NCI-H69 (cell line): ENCODE results near the gene TMEM214.
"Not testable (repeated sequence)": the region's sequence is repeated elsewhere in the genome, so short reads cannot be mapped to it uniquely, and the experiment has no call there.

Experiments
- DNase-seq: peaks from one replicate; lab custom pipeline; 2025; lab: John Stamatoyannopoulos, UW

TMEM214 gene

DNA sequence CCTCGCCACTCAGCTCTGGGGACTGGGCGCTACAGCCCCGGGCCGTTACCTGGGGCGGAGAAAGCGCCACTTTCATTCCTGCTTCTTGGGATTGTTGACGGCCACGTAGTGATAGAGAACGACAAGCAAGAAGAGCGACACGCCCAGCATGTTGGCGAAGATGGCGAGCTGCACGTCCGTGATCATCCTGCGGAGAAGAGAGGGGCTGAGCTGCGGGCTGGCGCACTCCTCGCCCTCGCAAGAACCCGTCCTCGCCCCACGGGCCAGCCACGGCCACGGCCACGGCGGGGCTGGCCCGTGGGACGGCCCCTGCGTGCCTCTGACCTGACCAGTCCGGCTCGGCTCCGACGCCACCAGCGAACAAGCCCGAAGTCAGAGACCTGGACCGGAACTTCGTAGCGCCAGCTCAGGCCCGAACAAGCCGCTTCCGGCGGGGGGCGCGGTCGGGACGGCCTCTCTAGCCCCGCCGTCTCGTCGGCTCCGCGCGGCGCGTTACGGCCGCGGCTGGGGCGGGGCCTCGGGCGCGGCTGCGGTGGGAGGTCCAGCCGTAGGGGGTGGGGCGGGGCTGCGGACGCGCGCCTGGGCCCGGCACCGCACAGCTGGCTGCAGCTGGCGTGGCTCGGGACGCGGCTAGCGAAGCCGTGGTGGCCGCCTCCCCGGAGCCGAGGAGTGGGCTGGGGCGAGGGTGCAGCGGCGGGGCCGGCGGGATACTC is 38.7 kb downstream of the TMEM214 start, which contains the start of gene OST4:
OST4 (minus strand) TSS at position 378 of the 713 bp plus-strand sequence.
- peak; percentile 92 for DNase-seq

DNA sequence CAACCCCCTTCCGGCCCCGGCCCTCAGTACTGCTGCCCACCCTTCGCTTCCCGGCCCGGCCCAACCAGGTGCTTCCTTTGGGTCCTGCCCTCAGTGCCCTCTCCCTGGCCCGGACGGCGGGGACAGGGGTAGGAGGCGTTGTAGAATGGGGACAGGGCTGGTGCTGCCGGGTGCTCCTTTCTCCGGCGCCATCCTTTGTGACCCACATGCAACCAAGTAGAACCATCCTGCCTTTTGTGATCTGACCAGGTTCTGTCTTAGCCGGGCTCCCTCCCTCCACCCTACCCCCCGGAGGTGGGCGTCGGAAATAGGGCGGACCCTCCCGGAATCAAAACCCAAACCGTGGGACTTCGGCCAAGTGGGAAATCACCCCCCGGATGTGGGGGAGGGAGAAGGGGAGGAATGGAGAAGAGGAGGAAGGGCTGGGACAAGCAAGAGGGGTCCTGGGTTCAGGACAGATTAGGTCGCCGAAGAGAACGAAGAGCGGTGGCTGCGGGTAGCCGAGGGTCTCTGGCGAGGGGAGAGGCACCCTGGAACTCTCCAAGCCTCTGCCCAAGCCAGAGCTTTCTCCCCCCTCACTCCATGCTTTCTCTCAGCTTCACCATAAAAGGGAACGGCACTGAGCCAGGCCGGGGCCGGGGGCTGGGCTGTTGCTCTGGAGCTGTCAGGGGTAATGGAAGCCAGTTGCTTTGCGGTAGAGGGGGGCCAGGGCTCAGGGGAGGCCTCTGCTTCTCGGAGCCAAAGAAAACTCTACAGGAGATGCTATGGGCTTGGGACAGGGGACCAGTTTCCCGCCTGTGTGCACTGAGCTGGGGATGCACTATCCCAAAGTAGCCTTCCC is 39.4 kb downstream of the TMEM214 start:
- DNase-seq: peak; percentile 37

DNA sequence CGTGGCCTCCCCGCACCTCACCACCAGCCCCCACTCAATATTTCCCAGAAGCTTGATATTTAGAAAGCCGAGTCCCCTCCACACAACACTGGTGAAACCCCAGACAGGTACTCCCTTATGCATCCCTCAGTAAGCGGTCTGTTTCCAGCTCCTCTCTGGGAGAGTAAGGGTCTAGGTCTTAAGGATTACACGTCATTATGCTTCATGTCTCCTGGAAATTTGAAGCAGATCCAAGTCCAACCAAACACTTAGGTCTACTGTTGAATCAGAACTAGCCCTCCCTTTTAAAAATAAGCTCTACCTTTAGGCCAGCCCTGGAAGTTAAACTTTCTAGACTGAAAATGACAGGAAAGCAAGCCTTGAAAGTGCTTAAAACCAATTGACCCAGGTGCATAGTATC is 40.2 kb downstream of the TMEM214 start:
- no peak for DNase-seq

DNA sequence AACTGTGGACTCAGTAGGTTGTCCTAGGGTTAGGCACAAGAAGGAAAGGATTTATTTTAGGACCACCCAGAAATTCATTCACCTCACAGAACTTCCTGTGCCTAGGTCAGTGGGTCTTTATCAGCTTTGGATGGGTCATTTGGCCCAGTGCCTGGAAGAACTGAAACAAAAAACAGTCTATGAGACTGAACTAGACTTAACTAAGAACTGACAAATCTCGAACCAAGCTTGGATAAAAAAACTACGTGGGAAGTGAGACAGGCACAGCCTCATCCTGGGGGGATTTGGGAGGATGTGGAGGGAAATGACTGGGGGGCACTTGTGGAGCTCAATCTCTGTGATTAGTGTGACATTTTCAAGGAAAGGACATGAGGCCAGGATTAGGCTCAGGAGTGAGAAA is 41.0 kb downstream of the TMEM214 start:
- no peak for DNase-seq

DNA sequence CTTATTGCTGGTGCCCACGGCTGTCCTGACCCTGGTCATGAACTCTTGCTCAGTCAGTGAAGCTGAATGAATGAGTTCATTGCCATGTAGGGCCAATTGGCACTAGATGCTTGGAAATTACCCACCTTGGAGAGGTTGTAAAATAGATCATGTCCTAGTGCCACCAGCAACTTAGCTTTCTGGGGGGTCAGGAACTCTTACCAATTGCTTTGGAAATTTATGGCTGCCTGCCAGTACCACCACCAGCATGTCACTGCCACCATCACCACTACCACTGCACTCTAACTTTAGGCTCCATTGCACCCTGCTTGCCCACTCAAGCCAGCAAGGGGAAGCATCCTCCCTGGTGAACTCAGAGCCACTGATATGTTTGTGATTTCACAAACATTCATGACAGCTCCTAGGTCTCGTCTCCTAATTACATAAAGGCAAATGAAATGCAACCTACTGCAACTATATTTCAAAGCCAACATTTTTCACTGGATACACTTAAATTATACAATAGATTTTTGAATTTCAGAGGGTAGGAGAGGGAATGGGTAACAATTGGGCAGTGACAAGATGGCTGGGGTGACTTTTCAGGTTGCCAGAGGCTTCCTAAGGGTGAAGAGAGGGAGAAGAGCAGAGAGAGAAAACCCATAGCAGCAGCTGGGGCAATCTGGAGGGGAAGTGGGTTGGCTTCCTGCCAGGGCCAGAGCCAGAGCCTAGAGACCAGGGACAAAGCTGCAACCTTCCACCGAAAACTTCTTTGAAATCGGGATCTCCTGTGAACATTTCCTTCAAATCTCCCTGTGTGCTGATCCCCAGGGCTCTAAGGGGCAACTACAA is 42.2 kb downstream of the TMEM214 start:
- peak; percentile 52 for DNase-seq

DNA sequence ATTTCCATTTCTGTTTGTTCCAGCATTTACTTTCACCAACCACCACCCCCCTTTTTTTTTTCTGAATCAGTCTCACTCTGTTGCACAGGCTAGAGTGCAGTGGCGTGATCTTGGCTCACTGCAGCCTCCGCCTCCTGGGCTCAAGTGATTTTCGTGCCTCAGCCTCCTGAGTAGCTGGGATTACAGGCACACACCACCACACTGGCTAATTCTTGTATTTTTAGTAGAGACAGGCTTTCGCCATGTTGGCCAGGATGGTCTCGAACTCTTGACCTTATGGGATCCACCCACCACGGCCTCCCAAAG is 42.8 kb downstream of the TMEM214 start:
- not testable (repeated sequence) for DNase-seq

DNA sequence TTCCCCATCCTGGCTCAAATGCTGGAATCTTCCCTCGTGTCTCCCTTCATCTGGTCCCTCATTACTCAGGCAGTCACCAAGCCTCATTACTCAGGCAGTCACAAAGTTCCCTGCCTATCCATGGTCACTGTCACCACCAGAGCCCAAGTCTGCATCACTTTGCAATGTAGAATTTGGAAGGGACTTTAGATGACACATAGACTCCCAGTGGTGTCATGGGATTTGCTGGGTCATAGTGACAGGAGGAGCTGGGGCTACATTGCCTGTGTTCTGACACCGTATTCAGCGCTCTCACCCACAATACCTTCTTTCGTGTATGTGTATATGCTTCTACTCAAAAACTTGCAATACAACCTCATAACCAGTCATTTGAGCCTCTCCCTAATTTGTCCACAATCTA is 43.6 kb downstream of the TMEM214 start:
- DNase-seq: no peak

DNA sequence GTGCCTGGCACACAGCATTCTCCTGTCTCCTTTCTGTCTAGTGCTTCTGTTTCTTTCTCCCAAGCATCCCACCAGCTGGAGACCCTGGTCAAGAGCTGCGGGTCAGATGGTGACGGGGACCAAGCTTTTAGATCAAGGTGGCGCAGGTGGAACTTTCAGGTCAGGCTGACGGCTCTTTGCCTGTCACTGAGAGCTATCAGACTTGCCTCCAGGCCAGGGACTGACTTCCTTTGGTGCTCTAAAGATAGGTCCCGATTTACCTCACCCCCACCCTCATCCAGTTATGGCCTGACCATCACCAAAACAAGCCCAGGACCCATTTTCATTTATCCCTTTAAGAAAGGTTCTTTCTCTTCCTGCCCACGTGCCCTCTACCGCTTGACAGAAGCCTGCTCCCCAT is 44.5 kb downstream of the TMEM214 start:
- DNase-seq: no peak

DNA sequence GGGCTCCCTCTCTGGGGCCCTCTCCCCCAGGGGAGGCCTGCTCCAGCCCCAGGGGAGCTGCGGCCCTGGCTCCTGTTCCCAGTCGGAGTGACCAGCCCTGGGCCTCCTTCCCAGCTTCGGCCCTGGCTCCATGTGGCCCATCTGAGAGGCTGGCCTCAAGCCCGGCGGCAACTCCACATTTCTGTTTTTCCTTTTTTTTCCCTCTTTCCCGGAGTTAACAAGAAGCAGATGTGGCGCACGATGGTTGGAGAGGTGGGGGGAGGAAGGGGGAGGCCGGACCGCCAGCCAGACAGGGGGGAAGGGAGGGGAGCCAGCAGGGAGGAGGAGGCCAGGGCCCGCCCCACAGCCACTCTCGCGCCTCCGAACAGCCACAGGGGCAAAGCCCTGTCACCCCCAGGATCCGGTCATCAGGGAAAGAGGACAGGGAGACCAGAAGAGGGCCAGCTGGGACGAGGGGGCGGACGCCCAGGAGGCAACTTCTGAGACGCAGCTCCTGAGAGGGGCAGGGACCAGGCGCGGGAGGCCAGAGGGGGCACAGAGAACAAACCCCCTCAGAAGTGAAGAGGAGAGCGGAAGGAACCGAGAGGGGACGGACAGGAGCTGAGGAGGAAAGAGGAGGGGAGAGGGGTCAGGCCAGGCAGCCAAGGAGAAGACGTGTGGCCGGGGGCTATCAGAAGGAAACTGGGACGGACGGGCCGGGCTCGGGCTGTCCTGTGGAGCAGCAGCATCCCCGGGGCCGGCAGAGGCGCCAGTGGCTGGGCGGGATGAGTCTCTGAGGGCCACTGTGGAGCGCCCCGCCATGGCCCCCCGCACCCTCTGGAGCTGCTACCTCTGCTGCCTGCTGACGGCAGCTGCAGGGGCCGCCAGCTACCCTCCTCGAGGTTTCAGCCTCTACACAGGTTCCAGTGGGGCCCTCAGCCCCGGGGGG is 45.8 kb downstream of the TMEM214 start, which contains the start of gene EMILIN1:
EMILIN1 (plus strand) TSS at position 349 of the 928 bp plus-strand sequence; CDS start at position 800, 451 bp downstream.
- DNase-seq: no peak

DNA sequence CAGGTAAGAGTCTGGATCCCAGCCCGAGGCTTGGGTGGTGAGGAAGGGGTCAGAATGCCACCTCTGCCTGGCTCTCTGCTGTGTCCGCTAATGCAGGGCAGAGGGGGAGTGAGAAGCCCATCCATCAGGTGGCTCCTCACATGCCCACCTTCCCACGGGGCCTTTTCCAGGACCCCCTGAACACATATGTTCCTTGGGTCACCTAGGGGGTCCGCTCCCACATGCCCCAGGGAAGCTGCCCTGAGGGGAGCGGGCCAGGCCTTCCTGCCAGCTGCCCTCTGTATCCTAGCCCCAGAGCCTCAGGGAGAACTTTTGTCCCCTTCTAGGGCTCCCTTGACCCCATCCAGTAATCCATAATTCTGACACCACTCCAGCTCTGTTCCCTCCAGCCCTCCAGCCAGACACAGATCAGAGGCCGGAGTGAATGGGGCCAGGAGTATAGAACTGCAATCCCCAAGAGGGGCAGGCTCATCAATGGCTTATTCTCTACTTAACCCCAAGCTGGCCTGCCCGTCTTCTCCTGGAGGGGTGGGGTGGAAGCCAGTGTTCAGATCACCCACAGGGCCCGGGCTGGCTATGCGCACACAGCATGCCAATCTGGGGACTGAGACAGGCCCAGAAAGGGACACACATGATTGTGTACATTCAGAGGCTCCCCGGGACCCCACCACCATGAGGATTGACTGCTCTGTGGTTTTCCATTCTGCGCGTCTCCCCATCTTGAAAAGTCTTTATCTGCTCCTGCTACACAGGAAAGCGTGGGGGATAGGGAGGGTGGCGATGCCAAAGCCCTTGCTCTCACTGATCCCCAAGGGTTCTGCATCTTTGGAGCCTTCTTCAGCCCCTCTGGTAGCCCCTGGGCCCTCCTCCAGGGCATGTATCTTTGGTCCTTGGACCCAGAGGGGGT is 46.7 kb downstream of the TMEM214 start:
- no peak for DNase-seq

DNA sequence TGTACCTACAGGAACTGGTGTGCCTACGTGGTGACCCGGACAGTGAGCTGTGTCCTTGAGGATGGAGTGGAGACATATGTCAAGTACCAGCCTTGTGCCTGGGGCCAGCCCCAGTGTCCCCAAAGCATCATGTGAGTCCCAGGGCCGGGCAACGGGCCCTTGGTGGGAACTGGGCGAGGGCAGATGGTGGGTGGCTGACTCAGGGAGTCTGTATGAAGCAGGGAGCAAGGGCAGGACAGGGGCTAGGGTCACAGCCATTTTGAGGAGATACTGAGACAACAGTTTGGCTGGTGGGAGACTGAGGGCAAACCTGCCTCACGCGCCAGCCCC is 47.3 kb downstream of the TMEM214 start:
- DNase-seq: no peak

DNA sequence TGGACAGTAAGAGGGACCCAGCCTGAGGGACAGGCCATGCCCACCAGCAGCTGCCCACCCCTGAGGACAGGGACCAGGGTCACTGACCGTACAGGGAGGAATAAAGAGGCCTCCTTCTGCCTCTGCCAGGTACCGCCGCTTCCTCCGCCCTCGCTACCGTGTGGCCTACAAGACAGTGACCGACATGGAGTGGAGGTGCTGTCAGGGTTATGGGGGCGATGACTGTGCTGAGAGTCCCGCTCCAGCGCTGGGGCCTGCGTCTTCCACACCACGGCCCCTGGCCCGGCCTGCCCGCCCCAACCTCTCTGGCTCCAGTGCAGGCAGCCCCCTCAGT is 47.8 kb downstream of the TMEM214 start:
- no peak for DNase-seq

DNA sequence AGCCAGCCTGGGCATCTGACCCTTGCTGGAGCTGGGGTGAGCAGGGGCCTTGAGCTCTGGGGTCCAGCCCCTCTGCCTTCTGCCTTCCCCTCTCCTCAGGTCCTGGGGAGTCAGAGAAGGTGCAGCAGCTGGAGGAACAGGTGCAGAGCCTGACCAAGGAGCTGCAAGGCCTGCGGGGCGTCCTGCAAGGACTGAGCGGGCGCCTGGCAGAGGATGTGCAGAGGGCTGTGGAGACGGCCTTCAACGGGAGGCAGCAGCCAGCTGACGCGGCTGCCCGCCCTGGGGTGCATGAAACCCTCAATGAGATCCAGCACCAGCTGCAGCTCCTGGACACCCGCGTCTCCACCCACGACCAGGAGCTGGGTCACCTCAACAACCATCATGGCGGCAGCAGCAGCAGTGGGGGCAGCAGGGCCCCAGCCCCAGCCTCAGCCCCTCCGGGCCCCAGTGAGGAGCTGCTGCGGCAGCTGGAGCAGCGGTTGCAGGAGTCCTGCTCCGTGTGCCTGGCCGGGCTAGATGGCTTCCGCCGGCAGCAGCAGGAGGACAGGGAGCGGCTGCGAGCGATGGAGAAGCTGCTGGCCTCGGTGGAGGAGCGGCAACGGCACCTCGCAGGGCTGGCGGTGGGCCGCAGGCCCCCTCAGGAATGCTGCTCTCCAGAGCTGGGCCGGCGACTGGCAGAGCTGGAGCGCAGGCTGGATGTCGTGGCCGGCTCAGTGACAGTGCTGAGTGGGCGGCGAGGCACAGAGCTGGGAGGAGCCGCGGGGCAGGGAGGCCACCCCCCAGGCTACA is 49.4 kb downstream of the TMEM214 start:
- no peak for DNase-seq

DNA sequence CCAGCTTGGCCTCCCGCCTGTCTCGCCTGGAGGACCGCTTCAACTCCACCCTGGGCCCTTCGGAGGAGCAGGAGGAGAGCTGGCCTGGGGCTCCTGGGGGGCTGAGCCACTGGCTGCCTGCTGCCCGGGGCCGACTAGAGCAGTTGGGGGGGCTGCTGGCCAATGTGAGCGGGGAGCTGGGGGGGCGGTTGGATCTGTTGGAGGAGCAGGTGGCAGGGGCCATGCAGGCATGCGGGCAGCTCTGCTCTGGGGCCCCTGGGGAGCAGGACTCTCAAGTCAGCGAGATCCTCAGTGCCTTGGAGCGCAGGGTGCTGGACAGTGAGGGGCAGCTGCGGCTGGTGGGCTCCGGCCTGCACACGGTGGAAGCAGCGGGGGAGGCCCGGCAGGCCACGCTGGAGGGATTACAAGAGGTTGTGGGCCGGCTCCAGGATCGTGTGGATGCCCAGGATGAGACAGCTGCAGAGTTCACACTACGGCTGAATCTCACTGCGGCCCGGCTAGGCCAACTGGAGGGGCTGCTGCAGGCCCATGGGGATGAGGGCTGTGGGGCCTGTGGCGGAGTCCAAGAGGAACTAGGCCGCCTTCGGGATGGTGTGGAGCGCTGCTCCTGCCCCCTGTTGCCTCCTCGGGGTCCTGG is 50.1 kb downstream of the TMEM214 start:
- DNase-seq: no peak

DNA sequence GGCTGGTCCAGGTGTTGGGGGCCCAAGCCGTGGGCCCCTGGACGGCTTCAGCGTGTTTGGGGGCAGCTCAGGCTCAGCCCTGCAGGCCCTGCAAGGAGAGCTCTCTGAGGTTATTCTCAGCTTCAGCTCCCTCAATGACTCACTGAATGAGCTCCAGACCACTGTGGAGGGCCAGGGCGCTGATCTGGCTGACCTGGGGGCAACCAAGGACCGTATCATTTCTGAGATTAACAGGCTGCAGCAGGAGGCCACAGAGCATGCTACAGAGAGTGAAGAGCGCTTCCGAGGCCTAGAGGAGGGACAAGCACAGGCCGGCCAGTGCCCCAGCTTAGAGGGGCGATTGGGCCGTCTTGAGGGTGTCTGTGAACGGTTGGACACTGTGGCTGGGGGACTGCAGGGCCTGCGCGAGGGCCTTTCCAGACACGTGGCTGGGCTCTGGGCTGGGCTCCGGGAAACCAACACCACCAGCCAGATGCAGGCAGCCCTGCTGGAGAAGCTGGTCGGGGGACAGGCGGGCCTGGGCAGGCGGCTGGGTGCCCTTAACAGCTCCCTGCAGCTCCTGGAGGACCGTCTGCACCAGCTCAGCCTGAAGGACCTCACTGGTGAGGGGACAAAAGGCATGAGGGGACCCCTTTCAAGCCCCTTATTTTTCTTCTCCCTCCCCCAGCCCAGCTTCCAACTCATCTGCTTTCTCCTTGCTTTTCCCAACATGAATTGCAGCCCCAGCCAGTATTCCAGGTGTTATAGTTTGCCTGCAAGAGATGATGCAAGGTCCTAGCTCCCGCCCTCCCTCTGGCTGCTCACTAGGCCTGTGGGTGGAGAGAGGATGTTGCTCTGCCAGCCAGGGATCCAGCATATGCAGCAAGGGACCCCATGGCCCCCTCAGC is 50.9 kb downstream of the TMEM214 start:
- DNase-seq: no peak

DNA sequence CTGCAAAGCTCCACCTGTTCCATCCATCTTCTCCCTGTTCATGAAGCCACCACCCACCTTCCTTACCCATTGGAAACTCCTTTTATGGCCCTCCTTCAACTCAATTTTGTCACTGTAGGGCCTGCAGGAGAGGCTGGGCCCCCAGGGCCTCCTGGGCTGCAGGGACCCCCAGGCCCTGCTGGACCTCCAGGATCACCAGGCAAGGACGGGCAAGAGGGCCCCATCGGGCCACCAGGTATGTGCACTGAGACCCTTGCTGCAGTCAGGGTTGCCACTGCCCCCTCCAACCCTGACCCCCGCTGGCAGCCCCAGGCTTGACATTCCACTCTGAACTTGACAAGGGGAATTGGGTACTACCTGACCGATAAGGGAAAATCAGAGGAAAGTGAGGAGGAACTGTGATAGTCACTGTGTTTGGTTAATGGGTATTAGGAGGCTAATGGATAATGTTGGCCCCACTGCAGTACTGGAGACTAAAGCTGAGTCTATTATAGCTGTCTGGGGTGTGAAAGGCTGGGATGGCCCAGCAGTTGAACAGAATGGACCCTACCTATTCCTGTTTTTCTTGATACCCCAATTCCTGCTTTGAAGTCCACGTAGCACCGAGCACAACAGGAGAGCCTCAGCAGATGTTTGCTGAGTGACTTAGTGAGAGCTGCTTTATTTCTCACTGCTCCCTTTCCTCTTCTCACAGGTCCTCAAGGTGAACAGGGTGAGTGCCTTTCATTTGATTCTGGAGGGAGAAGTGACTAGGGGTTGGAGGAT is 51.7 kb downstream of the TMEM214 start:
- DNase-seq: no peak

DNA sequence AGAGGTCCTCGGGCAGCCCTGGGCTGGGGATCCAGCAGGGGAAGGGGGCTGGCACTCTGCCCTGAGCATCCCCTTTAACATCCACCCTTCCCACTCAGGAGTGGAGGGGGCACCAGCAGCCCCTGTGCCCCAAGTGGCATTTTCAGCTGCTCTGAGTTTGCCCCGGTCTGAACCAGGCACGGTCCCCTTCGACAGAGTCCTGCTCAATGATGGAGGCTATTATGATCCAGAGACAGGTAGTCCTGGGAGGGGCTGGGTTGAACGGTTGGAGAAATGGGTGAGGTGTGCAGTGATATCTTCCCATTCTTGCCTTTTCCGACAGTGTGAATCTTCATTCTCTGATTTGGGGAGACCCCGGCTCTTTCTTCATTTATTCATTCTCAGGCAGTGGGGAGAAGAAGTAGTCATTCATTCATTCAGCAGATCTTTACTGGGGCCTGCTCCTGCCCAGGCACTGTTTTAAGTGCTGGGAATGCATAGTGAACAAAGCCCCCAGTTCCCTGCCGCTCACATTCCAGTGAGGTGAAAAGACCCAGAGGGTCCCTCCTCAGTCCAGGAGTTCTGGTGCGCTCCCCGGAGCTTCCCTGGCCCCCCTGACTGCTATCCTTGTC is 52.4 kb downstream of the TMEM214 start:
- DNase-seq: no peak
